ENCODE data around the gene SOBP.

The SOBP gene

DNA sequence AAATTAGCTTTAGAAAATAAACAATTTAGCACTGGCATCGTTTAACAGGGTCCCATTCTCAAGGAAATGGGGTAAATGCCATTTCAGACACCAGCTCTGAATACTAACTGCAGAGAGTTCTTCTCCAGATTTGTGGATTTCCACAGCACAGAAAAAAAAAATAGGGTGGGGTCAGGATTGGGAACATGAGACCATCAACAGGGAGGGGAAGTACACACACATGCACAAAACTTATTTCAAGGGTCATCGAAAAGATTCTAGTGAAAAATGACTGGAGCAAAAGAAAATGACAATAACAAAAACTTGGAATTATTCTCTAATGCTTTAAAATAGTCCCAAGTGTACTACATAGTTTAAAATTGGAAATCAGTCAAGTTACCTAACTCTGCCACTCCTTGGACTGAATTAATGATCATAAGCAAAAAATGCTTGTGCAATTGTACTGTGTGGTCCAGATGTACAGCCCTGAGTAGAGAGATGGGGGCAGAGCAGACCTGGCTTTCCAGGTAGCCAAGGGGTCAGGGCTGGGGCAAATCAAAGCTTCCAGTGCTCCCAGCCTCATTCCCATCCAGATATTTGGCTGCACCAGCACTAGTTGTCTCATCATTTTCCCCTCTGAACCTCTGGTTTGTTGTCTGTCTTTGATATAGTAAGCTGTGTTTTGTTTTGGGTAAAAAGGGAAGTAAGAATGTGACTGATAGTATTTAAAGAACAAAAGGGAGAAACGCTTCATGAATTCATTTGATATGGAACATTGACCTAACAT lies 152.4 kb downstream of the SOBP start:
- ATAC-seq = no peak
- TF ChIP-seq ZC3H10 (CRISPR knock-in tag; IDR thresholded peaks at IDR 0.05) = no peak
- no peak for TF ChIP-seq RARB (CRISPR knock-in tag; IDR thresholded peaks at IDR 0.05)
- TF ChIP-seq TOX (CRISPR knock-in tag; IDR thresholded peaks at IDR 0.05; ENCODE audit: borderline replicate concordance) = no peak
- no peak for TF ChIP-seq ZNF8 (CRISPR knock-in tag; IDR thresholded peaks at IDR 0.05)
- no peak for TF ChIP-seq ARNTL (CRISPR knock-in tag; IDR thresholded peaks at IDR 0.05; ENCODE audit: borderline replicate concordance, low read depth)
- no peak for TF ChIP-seq OSR1 (CRISPR knock-in tag; IDR thresholded peaks at IDR 0.05)
- TF ChIP-seq ISL1 (CRISPR knock-in tag; IDR thresholded peaks at IDR 0.05) = no peak
- no peak for TF ChIP-seq POU6F1 (CRISPR knock-in tag; IDR thresholded peaks at IDR 0.05; ENCODE audit: borderline replicate concordance, low read depth)
- no peak for TF ChIP-seq TSHZ2 (CRISPR knock-in tag; IDR thresholded peaks at IDR 0.05)
- TF ChIP-seq PATZ1 (CRISPR knock-in tag; IDR thresholded peaks at IDR 0.05; ENCODE audit: borderline replicate concordance) = no peak
- no peak for TF ChIP-seq CSRNP3 (CRISPR knock-in tag; IDR thresholded peaks at IDR 0.05)
- no peak for TF ChIP-seq TCF4 (CRISPR knock-in tag; IDR thresholded peaks at IDR 0.05; ENCODE audit: borderline replicate concordance)
- TF ChIP-seq PPARA (CRISPR knock-in tag; IDR thresholded peaks at IDR 0.05; ENCODE audit: borderline replicate concordance) = no peak
- no peak for TF ChIP-seq GLIS3 (CRISPR knock-in tag; IDR thresholded peaks at IDR 0.05)
- no peak for TF ChIP-seq ZFP3 (CRISPR knock-in tag; IDR thresholded peaks at IDR 0.05)
- TF ChIP-seq BACH2 (CRISPR knock-in tag; IDR thresholded peaks at IDR 0.05; ENCODE audit: borderline replicate concordance) = no peak

GRCh38 chr6:107642861-107643328 lies 153.0 kb downstream of the SOBP start:
- no peak for ATAC-seq
- no peak for TF ChIP-seq ZNF565 (CRISPR knock-in tag; conservative IDR thresholded peaks at IDR 0.05; ENCODE audit: low read depth)
- TF ChIP-seq CSRNP3 (CRISPR knock-in tag; IDR thresholded peaks at IDR 0.05) = no peak
- TF ChIP-seq ZNF70 (CRISPR knock-in tag; IDR thresholded peaks at IDR 0.05) = no peak
- TF ChIP-seq BACH2 (CRISPR knock-in tag; IDR thresholded peaks at IDR 0.05; ENCODE audit: borderline replicate concordance) = no peak
- TF ChIP-seq RARB (CRISPR knock-in tag; IDR thresholded peaks at IDR 0.05) = no peak
- no peak for TF ChIP-seq ZC3H10 (CRISPR knock-in tag; IDR thresholded peaks at IDR 0.05)
- TF ChIP-seq TCF4 (CRISPR knock-in tag; IDR thresholded peaks at IDR 0.05; ENCODE audit: borderline replicate concordance) = no peak
- TF ChIP-seq ESRRG (CRISPR knock-in tag; IDR thresholded peaks at IDR 0.05) = no peak
- no peak for TF ChIP-seq ARNTL (CRISPR knock-in tag; IDR thresholded peaks at IDR 0.05; ENCODE audit: borderline replicate concordance, low read depth)
- no peak for TF ChIP-seq CSDC2 (CRISPR knock-in tag; IDR thresholded peaks at IDR 0.05)
- TF ChIP-seq GLIS3 (CRISPR knock-in tag; IDR thresholded peaks at IDR 0.05) = no peak

All from SK-N-SH treated with all-trans-retinoic acid at 6 μM for 48 hours (cell line).